GM10847 (cell line): ENCODE measurements around the gene COL23A1.

ENCODE experiments used
- POLR2A ChIP-seq: IDR thresholded peaks from 2 replicates; pipeline ENCODE4 v1.6.1; 2011; ENCODE audit not compliant: insufficient read length; ENCODE audit errors: extremely low read depth

COL23A1 gene

GRCh38 chr5:178487911-178488600, 102.1 kb downstream of the COL23A1 start:
- TF ChIP-seq POLR2A, result no peak

- no peak for TF ChIP-seq POLR2A
Measured at GRCh38 chr5:178486239-178486641, 104.0 kb downstream of the COL23A1 start.

- TF ChIP-seq POLR2A, result no peak
Measured at GRCh38 chr5:178483620-178484019, 106.6 kb downstream of the COL23A1 start.

GRCh38 chr5:178479261-178479660, 110.9 kb downstream of the COL23A1 start:
- TF ChIP-seq POLR2A, result no peak

- no peak for TF ChIP-seq POLR2A
Measured at GRCh38 chr5:178478370-178478769, 111.8 kb downstream of the COL23A1 start.

- no peak for TF ChIP-seq POLR2A
Measured at GRCh38 chr5:178477802-178478201, 112.4 kb downstream of the COL23A1 start.

- no peak for TF ChIP-seq POLR2A
Measured at GRCh38 chr5:178476972-178477754, 113.0 kb downstream of the COL23A1 start.

- no peak for TF ChIP-seq POLR2A
Measured at GRCh38 chr5:178476531-178476930, 113.7 kb downstream of the COL23A1 start.

GRCh38 chr5:178475422-178475821, 114.8 kb downstream of the COL23A1 start:
- no peak for TF ChIP-seq POLR2A

- TF ChIP-seq POLR2A, result no peak
Measured at GRCh38 chr5:178474562-178475184, 115.5 kb downstream of the COL23A1 start.

- no peak for TF ChIP-seq POLR2A
Measured at GRCh38 chr5:178473854-178474253, 116.3 kb downstream of the COL23A1 start.

- no peak for TF ChIP-seq POLR2A
Measured at GRCh38 chr5:178472138-178472537, 118.1 kb downstream of the COL23A1 start.

GRCh38 chr5:178471711-178472110, 118.5 kb downstream of the COL23A1 start:
- TF ChIP-seq POLR2A, result no peak

GRCh38 chr5:178470760-178471025, 119.5 kb downstream of the COL23A1 start:
- no peak for TF ChIP-seq POLR2A

GRCh38 chr5:178469975-178470759, 120.0 kb downstream of the COL23A1 start:
- TF ChIP-seq POLR2A, result no peak

- no peak for TF ChIP-seq POLR2A
Measured at GRCh38 chr5:178469011-178469974, 120.9 kb downstream of the COL23A1 start.
